CD14-positive monocyte (primary cell): ENCODE measurements around the gene MECP2. TPM values are rescaled to one million over a fixed set of nuclear protein-coding genes. Genes with fewer than 3 reads are reported as not detected.
A peak's percentile ranks its signal among the peaks of the same experiment; 100 is the strongest.

Experiments used
- DNase-seq, 3 donors: peaks; one replicate each; pipeline ENCODE4 v3.0.0-alpha.2; 2011 to 2022
- H2AFZ ChIP-seq: 2 replicates; pipeline ENCODE4 v1.6.0; 2012; ENCODE audit warnings: mild to moderate bottlenecking, low read depth, low read length, inconsistent platforms; ENCODE audit not compliant: insufficient read depth, poor library complexity, severe bottlenecking
- H3K27ac ChIP-seq, 2 donors: 1 replicate in 1 of 2; 2 replicates in 1 of 2; pipeline ENCODE4 v1.5.1; 2012 to 2013; ENCODE audit warnings: low read length in 2 of 2, control low read depth in 1 of 2, inconsistent platforms in 1 of 2, low read depth in 1 of 2, mild to moderate bottlenecking in 1 of 2
- H3K27me3 ChIP-seq, 2 donors: one replicate each; pipeline versions ENCODE4 v1.6.0 to v1.6.1; 2011 to 2013; ENCODE audit warnings: low read length in 2 of 2; ENCODE audit not compliant: control insufficient read depth in 2 of 2, insufficient read depth in 2 of 2
- H3K36me3 ChIP-seq, 2 donors: replicated peaks in 1 of 2; 1 replicate in 1 of 2; 2 replicates in 1 of 2; pipeline versions ENCODE4 v1.5.1 to v1.6.1; 2012 to 2013; ENCODE audit warnings: low read length in 2 of 2, control low read depth in 1 of 2, inconsistent platforms in 1 of 2, mild to moderate bottlenecking in 1 of 2; ENCODE audit not compliant: insufficient read depth in 2 of 2, control insufficient read depth in 1 of 2
- H3K4me1 ChIP-seq, 2 donors: 1 replicate in 1 of 2; 2 replicates in 1 of 2; pipeline versions ENCODE4 v1.5.1 to v1.6.1; 2012 to 2013; ENCODE audit warnings: low read length in 2 of 2, control low read depth in 1 of 2, inconsistent platforms in 1 of 2, mild to moderate bottlenecking in 1 of 2, moderate library complexity in 1 of 2; ENCODE audit not compliant: insufficient read depth in 2 of 2, control insufficient read depth in 1 of 2
- H3K4me2 ChIP-seq: replicated peaks from 2 replicates; pipeline ENCODE3; 2012; ENCODE audit warnings: low read length, moderate library complexity, mild to moderate bottlenecking; ENCODE audit not compliant: poor library complexity, severe bottlenecking; ENCODE audit errors: extremely low read depth
- H3K4me3 ChIP-seq, 3 experiments: fragments of 200-600 bp in 1 of 3; sonication (generic) in 1 of 3; replicated peaks in 1 of 3; 1 replicate in 2 of 3; 2 replicates in 1 of 3; pipeline ENCODE4 v1.5.1; 2011 to 2013; ENCODE audit warnings: low read length in 3 of 3, mild to moderate bottlenecking in 3 of 3, control low read depth in 2 of 3, low read depth in 2 of 3, inconsistent platforms in 1 of 3, moderate library complexity in 1 of 3
- H3K79me2 ChIP-seq: 2 replicates; pipeline ENCODE4 v1.6.0; 2012; ENCODE audit warnings: mild to moderate bottlenecking, control low read depth, inconsistent platforms, low read length, moderate library complexity; ENCODE audit not compliant: insufficient read depth
- H3K9ac ChIP-seq: 2 replicates; pipeline ENCODE4 v1.6.0; 2017; ENCODE audit warnings: low read length, mild to moderate bottlenecking; ENCODE audit not compliant: insufficient read depth, poor library complexity, severe bottlenecking
- H3K9me3 ChIP-seq, 2 donors: replicated peaks in 1 of 2; 1 replicate in 1 of 2; 2 replicates in 1 of 2; pipeline versions ENCODE4 v1.5.1 to v1.6.1; 2012 to 2013; ENCODE audit warnings: low read length in 2 of 2, control low read depth in 1 of 2; ENCODE audit not compliant: control insufficient read depth in 1 of 2, insufficient read depth in 1 of 2
- H4K20me1 ChIP-seq: 2 replicates; pipeline ENCODE4 v1.6.0; 2012; ENCODE audit warnings: mild to moderate bottlenecking, low read length, control low read depth, moderate library complexity; ENCODE audit not compliant: insufficient read depth
- H3K27ac Mint-ChIP-seq, 7 donors: one replicate each; pipeline ENCODE4 v1.8.0; 2020; ENCODE audit warnings: mild to moderate bottlenecking in 7 of 7, mixed read lengths in 7 of 7, moderate library complexity in 6 of 7, inconsistent platforms in 2 of 7
- H3K27me3 Mint-ChIP-seq, 3 donors: one replicate each; pipeline ENCODE4 v1.8.0; 2021 to 2022; ENCODE audit warnings: low read depth in 3 of 3, mild to moderate bottlenecking in 3 of 3, mixed read lengths in 3 of 3, moderate library complexity in 3 of 3, inconsistent platforms in 1 of 3
- H3K36me3 Mint-ChIP-seq, 2 donors: one replicate each; pipeline ENCODE4 v1.8.0; 2020; ENCODE audit warnings: mixed read lengths in 2 of 2, inconsistent platforms in 1 of 2, mild to moderate bottlenecking in 1 of 2
- H3K4me1 Mint-ChIP-seq: one replicate; pipeline ENCODE4 v1.8.0; 2020; ENCODE audit warnings: mild to moderate bottlenecking, mixed read lengths
- H3K4me3 Mint-ChIP-seq, 2 donors: one replicate each; pipeline ENCODE4 v1.8.0; 2020; ENCODE audit warnings: mild to moderate bottlenecking in 2 of 2, mixed read lengths in 2 of 2, moderate library complexity in 1 of 2
- H3K9me3 Mint-ChIP-seq, 7 donors: one replicate each; pipeline ENCODE4 v1.8.0; 2020 to 2022; ENCODE audit warnings: mixed read lengths in 7 of 7, mild to moderate bottlenecking in 6 of 7, moderate library complexity in 6 of 7, inconsistent platforms in 2 of 7
- CTCF ChIP-seq: fragments of 200-600 bp; IDR thresholded peaks from one replicate; pipeline ENCODE4 v1.8.0; 2022; ENCODE audit warnings: antibody characterized with exemption, mild to moderate bottlenecking
- WGBS: methylation state at CpG from one replicate; pipeline ENCODE4 v1.1.5; 2013; ENCODE audit warnings: missing lambda C conversion rate; ENCODE audit not compliant: insufficient coverage; 5-methylcytosine and 5-hydroxymethylcytosine counted together
- intact Hi-C, 2 donors: fragments of 100-400 bp; cut with micrococcal nuclease; formaldehyde crosslinking; loops; one replicate each; pipeline versions ENCODE4 v1.15.0 to v1.15.1; 2023
- polyA plus RNA-seq, 3 donors: library from polyadenylated mRNA; depleted of rRNA in 1 of 3; unstranded in 2 of 3; stranded (reverse) in 1 of 3; fragments of 300-500 nt in 2 of 3; fragments of >200 nt in 1 of 3; fragmentation: Illumina TruSeq in 2 of 3; gene quantifications; 1 replicate in 2 of 3; 2 replicates in 1 of 3; pipeline ENCODE4 v1.2.3, GENCODE V29; 2012 to 2021

MECP2 gene
- polyA plus RNA-seq, 3 donors, result 5.2 to 21.2 (median 9.6) TPM

- H3K27ac ChIP-seq, result no peak overlapping the region
- no peak overlapping the region for H3K4me2 ChIP-seq
- H3K79me2 ChIP-seq, result peaks cover 84% of the 10 kb centered on the region
- Mint-ChIP-seq H3K36me3 (peaks cover 12 to 27% of the 10 kb centered on the region in 2 donors), H3K27ac (no peak overlapping the region), H3K4me3 (no peak overlapping the region), H3K4me1 (peaks cover 49% of the 10 kb centered on the region), H3K27me3 (peaks cover 0 to 40% (median 0%) of the 10 kb centered on the region in 3 donors), H3K9me3 (peaks cover 0 to 4% (median 0%) of the 10 kb centered on the region in 7 donors)
- peaks cover 0 to 29% of the 10 kb centered on the region in 2 donors for H3K27me3 ChIP-seq
- intact Hi-C loops, result no loop called here
- TF ChIP-seq CTCF, result no peak
- H2AFZ ChIP-seq, result no peak overlapping the region
- no peaks in the 10 kb centered on the region for H3K9me3 ChIP-seq
- no peak overlapping the region for H3K9ac ChIP-seq
- H3K4me1 ChIP-seq, result peaks cover 0 to 5% of the 10 kb centered on the region in 2 donors
- peaks cover 96% of the 10 kb centered on the region for H4K20me1 ChIP-seq
- no CpG with 5 or more reads among the region's 4 CpGs for WGBS
- H3K4me3 ChIP-seq, result no peak overlapping the region
- no peak for DNase-seq
- peaks cover 4 to 7% of the 10 kb centered on the region in 2 donors for H3K36me3 ChIP-seq
These were observed 34.3 kb downstream of the MECP2 start for GRCh38 chrX:154063234-154063633.

- Mint-ChIP-seq H3K27ac (peak overlapping the region in 2 of 7 donors; percentile 0 to 48), H3K27me3 (peaks cover 0 to 42% (median 0%) of the 10 kb centered on the region in 3 donors), H3K4me1 (peaks cover 50% of the 10 kb centered on the region), H3K36me3 (peaks cover 24 to 33% of the 10 kb centered on the region in 2 donors), H3K9me3 (peaks cover 0 to 5% (median 0%) of the 10 kb centered on the region in 7 donors), H3K4me3 (no peak overlapping the region)
- no peak for TF ChIP-seq CTCF
- H3K4me3 ChIP-seq, result no peak overlapping the region
- DNase-seq, result no peak
- intact Hi-C loops, result no loop called here
- peaks cover 96% of the 10 kb centered on the region for H4K20me1 ChIP-seq
- no peak overlapping the region for H2AFZ ChIP-seq
- WGBS, result 100% methylated on average over 1 of the region's 8 CpGs
- H3K4me1 ChIP-seq, result peaks cover 6 to 14% of the 10 kb centered on the region in 2 donors
- H3K36me3 ChIP-seq, result peaks cover 11 to 15% of the 10 kb centered on the region in 2 donors
- no peak overlapping the region for H3K27ac ChIP-seq
- H3K9me3 ChIP-seq, result no peaks in the 10 kb centered on the region
- no peak overlapping the region for H3K9ac ChIP-seq
- H3K27me3 ChIP-seq, result peaks cover 0 to 38% of the 10 kb centered on the region in 2 donors
- no peak overlapping the region for H3K4me2 ChIP-seq
- H3K79me2 ChIP-seq, result peaks cover 76% of the 10 kb centered on the region
These were observed 35.7 kb downstream of the MECP2 start for GRCh38 chrX:154061801-154062200.
